ENCODE results near the gene ASL.
"Not testable (repeated sequence)": the region's sequence is repeated elsewhere in the genome, so short reads cannot be mapped to it uniquely, and the experiment has no call there.

The ASL gene

DNA sequence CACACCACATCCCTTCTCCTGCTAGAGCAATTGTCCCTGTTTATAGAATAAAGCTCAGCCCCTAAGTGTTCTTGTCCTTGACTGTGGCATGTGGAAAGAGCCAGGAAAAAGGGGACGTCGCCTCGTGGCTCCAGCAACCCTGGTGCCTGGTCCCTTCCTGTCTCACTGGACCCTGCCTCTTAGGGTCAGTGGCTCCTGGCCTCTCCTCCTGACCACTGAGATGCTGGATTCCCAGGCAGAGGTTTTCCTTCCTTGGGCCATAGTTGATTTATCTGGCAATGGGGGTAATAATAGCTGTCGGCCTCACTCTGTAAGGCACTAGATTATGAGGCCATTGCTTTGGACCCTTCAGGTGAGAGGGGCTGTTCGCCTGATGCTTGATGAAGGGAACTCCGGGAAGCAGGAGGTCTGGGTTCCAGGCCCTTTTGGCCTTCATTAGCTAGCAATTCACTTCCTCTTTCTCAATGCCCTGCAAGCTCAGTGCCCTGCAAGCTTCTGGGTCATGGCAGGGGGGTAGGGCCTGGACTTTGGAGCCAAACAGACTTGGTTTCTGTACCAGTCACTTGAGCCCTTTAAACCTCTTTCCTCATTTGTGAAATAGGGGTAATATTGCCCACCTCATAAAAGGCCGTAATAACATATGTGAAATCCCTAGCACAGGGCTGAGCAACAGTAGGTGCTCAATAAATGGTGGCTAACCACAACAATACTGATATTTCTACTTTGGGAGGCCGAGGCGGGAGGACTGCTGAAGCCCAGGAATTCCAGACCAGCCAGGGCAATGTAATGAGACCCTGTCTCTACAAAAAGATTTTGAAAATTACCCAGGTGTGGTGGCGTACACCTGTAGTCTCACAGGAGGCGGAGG lies 1.1 kb downstream of the ASL start:
- no peak for DNase-seq (ENCODE audit: low read depth)

DNA sequence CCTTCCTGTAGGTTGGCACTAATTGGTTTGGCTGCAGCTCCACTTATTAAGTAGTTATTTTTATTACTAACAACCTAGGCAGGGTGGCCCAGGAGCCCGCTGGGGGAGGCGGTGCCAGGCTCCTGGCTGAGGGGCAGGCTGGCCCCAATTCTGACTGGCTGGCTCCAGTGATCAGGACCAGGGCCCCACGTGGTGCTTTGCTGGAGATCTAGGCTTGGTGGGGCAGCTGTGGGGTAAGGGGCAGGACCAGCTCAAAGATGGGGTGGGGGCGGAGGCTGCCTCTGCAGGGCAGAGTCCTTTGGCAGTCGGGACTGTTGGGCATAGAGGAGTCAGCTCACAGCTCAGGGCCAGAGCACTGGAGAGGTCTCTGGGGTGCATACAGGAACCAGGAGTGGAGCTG lies 2.4 kb downstream of the ASL start:
- no peak for DNase-seq (ENCODE audit: low read depth)

DNA sequence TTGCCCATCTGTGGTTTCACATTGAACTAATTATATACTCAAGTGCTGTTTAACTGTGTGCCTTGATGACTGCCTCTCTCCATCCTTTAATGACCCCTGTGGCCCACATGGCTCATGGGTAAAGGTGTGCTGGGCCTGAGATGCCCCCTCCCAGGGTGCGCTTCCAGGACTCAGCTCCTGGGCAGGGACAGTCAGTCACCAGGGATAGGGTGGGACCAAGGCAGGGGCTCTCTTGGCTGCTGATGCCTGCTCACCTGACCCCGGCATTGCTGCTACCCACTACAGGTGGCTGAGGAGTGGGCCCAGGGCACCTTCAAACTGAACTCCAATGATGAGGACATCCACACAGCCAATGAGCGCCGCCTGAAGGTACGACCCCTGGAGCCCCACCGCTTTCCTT lies 6.5 kb downstream of the ASL start:
- DNase-seq (ENCODE audit: low read depth) = no peak

DNA sequence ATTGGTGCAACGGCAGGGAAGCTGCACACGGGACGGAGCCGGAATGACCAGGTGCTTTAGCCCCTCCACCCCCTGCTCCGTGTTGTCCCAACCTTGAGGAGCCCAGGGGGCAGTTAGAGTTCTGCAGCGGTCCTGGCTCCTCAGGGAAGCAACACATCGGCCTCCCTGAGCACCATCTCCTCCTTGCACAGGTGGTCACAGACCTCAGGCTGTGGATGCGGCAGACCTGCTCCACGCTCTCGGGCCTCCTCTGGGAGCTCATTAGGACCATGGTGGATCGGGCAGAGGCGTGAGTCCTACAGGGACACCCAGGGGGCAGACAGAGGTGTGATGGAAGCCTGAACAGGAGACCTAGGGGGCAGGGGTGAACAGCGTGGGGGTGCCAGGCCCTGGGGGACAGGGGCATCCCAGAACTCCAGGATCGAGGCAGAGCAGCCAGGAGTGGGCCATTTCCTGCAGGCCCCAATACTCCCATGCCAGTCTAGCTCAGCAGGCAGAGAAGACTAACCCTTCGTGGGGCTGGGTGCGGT lies 7.3 kb downstream of the ASL start:
- DNase-seq (ENCODE audit: low read depth) = no peak

DNA sequence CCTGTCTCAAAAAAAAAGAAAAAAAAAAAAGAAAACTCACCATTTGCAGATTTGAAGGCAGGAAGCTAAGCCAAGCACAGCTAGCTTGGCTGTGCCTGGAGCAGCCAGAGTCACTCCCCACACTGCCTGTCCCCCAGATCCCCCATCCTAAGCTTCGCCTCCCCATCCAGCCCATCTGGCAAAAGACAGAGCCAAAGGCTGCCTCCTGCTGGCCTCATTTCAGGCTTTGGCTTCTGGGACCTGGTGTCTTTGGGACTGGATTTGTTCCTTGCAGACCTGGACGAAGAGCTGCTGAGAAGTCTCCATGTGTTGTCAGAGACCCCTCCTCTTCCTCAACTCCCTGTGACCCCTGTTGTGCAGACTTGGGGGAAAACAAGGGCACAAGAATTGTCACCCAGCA lies 8.1 kb downstream of the ASL start:
- DNase-seq (ENCODE audit: low read depth) = no peak

DNA sequence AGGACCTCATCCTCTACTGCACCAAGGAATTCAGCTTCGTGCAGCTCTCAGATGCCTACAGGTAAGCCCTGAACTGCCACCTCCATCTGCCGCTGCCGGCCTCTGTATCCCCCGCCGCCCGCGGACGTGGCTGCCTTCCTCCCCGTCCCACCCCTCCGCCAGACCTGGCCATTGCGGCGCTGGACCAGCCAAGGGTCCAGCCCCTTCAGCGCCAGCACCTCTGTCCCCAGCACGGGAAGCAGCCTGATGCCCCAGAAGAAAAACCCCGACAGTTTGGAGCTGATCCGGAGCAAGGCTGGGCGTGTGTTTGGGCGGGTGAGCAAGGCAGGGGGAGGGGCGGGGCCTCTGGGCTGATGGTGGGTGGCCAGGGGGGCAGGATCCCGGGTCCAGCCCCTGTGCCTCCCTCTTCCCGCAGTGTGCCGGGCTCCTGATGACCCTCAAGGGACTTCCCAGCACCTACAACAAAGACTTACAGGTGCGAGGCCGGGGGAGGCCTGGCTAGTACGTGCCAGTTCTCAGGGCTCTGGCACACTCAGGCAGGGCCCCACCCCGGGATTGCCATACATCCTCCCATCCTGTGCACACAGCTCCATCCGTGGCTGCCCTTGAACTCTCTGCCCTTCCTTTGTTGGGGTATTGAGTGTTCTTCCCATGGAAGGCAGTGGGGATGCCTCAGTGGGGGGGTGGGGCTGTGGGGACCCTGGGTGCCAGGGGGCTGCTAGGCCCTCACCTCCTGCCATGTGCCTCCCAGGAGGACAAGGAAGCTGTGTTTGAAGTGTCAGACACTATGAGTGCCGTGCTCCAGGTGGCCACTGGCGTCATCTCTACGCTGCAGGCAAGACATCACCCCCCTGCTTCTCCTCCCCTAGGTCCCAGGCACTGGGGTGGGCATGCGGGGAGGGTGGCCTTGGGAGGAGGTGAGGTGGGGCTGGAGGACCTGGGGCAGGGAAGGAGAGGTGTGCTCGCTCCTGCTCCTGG lies 13.5 kb downstream of the ASL start:
- no peak for DNase-seq (ENCODE audit: low read depth)

DNA sequence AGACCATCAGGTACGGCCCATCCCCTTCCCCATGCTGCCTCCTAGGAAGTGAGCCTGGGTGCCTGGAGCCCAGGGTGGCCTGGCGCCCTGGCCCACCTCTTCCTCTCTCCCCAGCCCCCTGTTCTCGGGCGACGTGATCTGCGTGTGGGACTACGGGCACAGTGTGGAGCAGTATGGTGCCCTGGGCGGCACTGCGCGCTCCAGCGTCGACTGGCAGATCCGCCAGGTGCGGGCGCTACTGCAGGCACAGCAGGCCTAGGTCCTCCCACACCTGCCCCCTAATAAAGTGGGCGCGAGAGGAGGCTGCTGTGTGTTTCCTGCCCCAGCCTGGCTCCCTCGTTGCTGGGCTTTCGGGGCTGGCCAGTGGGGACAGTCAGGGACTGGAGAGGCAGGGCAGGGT lies 17.0 kb downstream of the ASL start:
- DNase-seq (ENCODE audit: low read depth) = no peak

DNA sequence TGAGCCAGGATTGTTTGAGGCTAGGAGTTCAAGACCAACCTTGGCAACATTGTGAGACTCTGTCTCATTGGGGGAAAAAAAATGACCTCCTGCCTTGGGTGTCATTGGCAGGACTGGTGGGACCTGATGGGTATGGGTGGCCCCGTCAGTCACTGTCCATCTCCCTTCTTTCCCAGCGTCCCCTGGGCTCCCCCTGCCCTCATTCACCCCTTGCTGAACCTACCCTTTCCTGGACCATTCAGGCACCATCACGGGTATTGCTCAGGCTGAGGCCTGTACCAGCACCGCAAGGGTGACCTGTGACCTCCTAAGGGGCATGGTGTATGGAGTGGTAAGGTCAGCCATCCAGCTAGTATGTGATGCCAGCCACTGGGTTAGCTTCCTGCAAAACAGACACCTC lies 19.4 kb downstream of the ASL start:
- DNase-seq (ENCODE audit: low read depth) = no peak

DNA sequence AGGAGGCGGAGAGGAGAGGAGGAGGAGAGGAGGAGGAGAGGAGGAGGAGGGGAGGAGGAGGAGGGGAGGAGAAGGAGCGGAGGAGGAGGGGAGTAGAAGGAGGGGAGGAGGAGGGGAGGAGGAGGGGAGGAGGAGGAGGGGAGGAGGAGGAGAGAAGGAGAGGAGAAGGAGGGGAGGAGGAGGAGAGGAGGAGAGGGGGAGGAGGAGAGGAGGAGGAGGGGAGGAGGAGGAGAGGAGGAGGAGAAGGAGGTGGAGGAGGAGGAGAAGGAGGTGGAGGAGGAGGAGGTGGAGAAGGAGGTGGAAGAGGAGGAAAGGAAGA lies 23.6 kb downstream of the ASL start:
- DNase-seq (ENCODE audit: low read depth) = no peak

DNA sequence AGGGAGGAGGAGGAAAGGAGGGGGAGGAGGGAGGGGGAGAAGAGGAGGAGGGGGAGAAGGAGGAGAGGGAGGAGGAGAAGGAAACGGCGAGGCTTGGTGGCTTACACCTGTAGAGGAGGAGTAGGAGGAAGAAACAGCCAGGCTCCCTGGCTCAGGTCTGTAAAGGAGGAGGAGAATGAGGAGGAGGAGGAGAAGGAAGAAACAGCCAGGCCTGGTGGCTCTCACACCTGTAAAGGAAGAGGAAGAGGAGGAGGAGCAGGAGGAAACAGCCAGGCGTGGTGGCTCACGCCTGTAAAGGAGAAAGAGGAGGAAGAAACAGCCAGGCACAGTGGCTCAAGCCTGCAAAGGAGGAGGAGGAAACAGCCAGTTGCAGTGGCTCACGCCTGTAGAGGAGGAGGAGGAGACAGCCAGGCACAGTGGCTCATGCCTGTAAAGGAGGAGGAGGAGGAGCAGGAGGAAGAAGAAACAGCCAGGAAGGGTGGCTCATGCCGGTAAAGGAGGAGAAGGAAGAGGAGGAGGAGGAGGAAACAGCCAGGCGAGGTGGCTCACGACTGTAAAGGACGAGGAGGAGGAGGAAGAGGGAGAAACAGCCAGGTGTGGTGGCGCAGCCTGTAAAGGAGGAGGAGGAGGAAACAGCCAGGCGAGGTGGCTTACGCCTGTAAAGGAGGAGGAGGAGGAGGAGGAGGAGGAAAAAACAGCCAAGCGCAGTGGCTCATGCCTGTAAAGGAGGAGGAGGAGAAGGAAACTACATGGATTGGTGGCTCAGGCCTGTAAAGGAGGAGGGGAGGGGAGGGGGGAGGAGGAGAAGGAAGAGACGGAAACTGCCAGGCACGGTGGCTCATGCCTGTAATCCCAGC lies 24.2 kb downstream of the ASL start:
- peak; percentile 7 for DNase-seq (ENCODE audit: low read depth)

DNA sequence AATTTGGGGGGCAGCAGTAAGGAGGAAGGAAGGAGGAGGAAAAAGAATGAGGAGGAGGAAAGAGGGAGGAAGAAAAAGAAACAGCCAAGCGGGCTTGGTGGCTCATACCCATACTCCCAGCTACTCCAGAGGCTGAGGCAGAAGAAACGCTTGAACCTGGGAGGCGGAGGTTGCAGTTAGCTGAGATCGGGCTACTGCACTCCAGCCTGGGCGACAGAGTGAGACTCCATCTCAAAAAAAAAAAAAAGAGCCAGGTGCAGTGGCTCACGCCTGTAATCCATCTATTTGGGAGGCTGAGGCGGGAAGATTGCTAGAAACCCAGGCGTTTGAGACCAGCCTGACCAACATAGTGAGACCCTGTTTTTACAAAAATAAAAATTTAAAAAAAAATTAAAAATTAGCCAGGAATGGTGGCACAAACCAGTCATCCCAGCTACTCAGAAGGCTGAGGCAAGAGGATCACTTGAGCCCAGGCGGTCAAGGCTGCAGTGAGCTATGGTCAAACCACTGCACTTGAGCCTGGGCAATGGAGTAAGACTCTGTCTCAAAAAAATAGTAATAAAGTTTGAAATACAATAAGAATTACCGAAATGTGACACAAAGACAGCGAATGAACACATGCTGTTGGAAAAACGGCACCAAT lies 24.9 kb downstream of the ASL start:
- no peak for DNase-seq (ENCODE audit: low read depth)

DNA sequence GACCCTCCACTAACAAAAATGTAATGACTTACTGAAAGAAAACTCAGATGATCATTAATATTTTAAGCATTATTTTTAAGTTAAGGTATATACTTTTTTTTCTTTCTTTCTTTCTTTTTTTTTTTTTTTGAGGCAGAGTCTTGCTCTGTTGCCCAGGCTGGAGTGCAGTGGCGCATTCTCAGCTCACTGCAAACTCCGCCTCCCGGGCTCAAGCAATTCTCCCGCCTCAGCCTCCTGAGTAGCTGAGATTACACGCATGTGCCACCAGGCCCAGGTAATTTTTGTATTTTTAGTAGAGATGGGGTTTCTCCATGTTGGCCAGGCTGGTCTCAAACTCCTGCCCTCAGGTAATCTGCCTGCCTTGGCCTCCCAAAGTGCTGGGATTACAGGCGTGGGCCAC lies 26.5 kb downstream of the ASL start:
- not testable (repeated sequence) for DNase-seq (ENCODE audit: low read depth)

DNA sequence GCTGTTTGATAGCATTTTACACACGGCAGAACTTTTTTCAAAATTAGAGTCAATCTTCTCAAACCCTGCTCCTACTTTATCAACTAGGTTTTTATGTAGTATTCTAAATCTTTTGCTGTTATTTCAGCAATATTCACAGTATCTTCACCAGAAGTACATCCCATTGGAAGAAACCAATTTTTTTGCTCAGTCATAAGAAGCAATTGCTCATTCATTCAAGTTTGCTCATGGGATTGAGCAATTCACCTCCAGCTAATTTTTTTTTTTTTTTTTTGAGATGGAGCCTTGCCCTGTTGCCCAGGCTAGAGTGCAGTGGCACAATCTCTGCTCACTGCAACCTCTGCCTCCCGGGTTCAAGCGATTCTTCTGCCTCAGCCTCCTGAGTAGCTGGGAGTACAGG lies 28.4 kb downstream of the ASL start:
- DNase-seq (ENCODE audit: low read depth) = not testable (repeated sequence)

DNA sequence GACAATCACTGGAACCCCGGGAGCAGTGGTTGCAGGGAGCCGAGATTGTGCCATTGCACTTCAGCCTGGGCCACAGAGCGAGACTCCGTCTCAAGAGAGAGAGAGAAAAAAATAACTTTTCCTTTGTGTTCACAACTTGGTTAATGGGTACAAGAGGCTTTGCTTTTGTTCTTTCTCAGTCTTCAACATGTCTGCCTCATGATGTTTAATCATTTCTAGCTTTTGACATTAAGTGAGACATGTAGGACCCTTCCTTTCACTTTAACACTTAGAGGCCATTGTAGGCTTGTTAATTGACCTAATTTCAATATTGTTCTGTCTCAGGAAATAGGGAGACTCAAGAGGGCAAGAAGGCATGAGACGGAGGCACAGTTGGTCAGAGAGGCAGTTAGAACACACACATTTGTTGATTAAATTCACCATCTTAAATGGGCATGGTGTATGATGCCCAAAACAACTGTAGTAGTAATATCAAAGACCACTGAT lies 29.7 kb downstream of the ASL start:
- no peak for DNase-seq (ENCODE audit: low read depth)

DNA sequence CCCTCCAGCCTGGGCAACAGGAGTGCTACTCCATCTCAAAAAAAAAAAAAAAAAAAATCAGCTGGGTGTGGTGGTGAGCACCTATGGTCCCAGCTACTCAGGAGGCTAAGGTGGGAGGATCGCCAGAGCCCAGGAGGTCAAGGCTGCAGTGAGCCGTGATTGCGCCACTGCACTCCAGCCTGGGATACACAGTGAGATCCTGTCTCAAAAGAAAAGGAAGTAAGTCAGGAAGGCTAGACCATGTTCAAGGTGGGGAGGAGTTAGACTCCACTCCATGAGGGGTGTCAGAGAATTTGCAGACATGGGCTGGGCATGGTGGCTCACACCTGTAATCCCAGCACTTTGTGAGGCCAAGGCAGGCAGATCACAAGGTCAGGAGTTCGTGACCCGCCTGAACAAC lies 32.8 kb downstream of the ASL start:
- not testable (repeated sequence) for DNase-seq (ENCODE audit: low read depth)

DNA sequence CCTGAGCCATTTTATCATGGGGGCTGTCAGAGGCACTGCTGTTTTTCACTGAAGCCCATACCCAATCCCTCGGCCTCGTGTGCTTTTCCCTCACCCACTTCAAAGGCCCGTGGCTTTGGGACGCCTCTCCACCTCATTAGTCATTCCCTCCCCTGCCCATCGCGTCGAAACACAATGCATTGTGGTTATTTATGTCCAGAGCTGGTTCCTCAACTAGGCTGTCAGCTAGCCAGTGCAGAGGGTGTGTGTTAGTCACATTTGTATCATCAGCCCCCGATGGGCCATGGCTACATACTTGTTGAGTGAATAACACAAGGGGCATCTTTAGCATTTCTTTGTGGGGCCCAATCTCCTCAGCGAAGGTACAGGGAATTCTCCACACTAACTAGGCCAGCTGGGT lies 35.2 kb downstream of the ASL start:
- DNase-seq (ENCODE audit: low read depth) = no peak

DNA sequence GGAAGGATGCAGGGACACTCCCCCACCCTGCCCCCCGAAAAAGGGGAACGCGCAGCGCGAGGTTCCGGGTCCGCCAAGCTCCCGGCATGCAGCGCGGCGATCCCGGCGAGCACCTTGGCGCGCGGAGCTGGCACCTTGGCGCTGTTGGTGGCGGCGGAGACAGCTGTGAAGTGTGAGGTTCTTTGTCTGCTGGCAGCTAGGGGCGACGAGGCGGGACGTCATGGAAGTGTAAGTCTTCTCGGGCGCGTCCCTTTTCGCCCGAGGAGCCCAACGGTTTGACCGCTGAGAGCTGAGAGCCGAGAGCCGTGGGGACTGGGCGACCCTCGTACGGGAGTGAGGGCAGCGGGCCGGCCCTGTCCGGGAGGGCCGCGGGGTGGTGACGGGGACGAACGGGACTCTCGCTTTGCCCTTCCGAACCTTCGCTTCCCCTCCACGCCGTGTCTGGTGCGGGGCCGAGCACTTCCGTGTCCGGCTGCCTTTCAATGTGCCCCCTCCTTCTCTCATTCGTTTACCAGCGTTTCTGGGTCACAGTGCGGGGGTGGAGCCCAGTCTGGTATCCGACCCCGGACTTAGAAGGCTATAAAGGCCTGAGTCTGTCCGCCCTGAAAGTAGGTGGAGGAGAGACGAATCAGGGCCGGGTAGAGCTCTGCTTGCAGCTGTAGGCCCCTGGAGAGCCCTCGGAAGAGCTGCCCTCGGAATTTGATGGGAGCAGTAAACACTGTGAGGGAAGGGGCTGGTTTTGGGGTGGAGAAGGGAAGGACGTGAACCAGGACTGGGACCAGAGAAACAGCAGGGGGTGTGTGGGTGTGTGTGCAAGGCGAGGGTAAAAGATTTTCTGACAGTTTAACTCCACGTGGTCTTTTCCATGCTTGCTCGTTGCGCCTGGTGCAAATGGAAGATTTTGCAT lies 39.4 kb downstream of the ASL start, which contains the start of gene CRCP:
TSS of gene CRCP (plus strand) at position 105 of the 907 bp plus-strand sequence. CDS start at position 221, 116 bp downstream.
- peak; percentile 77 for DNase-seq (ENCODE audit: low read depth)

DNA sequence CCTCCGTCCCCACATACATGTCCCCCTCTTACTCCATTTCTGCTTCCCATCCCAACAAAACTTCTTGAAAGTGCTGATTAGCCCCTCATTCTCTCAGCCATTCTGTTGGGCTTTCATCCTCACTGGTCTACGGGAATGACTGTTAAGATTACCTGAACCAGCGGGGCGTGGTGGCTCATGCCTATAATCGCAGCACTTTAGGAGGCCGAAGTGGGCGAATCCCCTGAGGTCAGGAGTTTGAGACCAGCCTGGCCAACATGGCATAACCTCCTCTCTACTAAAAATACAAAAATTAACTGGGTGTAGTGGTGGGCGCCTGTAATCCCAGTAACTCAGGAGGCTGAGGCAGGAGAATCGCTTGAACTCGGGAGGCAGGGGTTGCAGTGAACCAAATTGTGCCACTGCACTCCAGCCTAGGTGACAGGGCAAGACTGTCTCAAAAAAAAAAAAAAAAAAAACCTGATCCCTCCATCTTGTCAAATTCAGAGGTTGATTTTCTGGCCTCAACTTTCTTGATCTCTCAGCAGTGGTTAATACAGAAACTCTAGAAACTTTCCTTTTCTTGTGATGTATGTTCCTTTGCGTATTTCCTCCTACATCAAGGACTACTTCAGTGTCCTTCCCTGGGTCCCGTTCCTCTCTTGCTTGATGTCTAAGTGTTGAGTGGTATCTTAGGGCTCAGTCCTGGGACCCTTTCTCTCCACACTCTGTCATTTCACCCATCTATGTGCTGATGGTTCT lies 41.2 kb downstream of the ASL start:
- DNase-seq (ENCODE audit: low read depth) = not testable (repeated sequence)

DNA sequence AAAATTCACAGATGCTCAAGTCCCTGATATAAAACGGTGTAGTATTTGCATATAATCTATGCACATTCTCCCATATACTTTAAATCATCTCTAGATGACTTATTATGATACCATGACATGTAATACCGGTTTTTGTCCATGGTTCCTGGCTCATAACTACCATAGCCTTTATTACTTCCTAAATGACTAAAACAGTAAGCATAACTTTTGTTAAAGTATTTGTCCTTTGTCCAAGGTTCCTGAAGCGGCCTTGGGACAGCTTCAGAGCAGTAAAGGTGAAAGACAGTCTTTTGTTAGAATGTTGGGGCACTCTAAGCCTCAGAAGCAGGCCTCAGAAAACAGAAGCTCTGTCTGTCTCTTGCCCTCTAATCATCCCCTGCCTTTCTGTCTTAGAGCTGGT lies 43.0 kb downstream of the ASL start:
- DNase-seq (ENCODE audit: low read depth) = no peak
